Colonic mucosa (tissue), 4 donors: ENCODE results near the gene ATG3. TPM values are rescaled to one million over a fixed set of nuclear protein-coding genes. Genes with fewer than 3 reads are reported as not detected.
"Not testable (repeated sequence)": the region's sequence is repeated elsewhere in the genome, so short reads cannot be mapped to it uniquely, and the experiment has no call there.

Experiments used
- DNase-seq: peaks from one replicate; pipeline ENCODE4 v3.0.0-alpha.2; 2020
- H3K27ac ChIP-seq: fragments of 200-600 bp; one replicate; pipeline ENCODE4 v1.8.0; 2021
- H3K27me3 ChIP-seq: fragments of 200-600 bp; one replicate; pipeline ENCODE4 v1.8.0; 2021
- H3K36me3 ChIP-seq: fragments of 200-600 bp; one replicate; pipeline ENCODE4 v1.8.0; 2021
- H3K4me1 ChIP-seq: fragments of 200-600 bp; one replicate; pipeline ENCODE4 v1.8.0; 2021; ENCODE audit warnings: mild to moderate bottlenecking
- H3K4me3 ChIP-seq: fragments of 200-600 bp; one replicate; pipeline ENCODE4 v1.8.0; 2021
- H3K9ac ChIP-seq, 2 donors: one replicate each; pipeline ENCODE4 v1.7.0; 2013; ENCODE audit warnings: control low read depth in 2 of 2, low read depth in 2 of 2, low read length in 2 of 2
- H3K9me3 ChIP-seq: fragments of 200-600 bp; one replicate; pipeline ENCODE4 v1.8.0; 2021
- intact Hi-C: fragments of 100-400 bp; cut with DNase I; formaldehyde crosslinking; loops from one replicate; pipeline ENCODE4 v1.14.1; 2022
- total RNA-seq, 2 donors: library from RNA; stranded (reverse); fragmentation: NEBNext Ultra II Directional in 1 of 2; extraction: Animal tissue kit (Norgen Biotek cat#: 25700) in 1 of 2; gene quantifications; one replicate each; pipeline ENCODE4 v1.2.1, GENCODE V29; 2021
- TF ChIP-seq, protein P1 (sequence below): fragments of 200-600 bp; IDR thresholded peaks from one replicate; pipeline ENCODE4 v1.8.0; 2022; ENCODE audit warnings: antibody characterized with exemption, mild to moderate bottlenecking
- donor health status: healthy.
- donor health status: DM: no; HTN: no; CAD: no.
- donor health status: DM: no; HTN: no; CAD: no.

Gene ATG3
- total RNA-seq, 2 donors from 2014 or later: 59.1 to 79.9 TPM

GRCh38 chr3:112550859-112551258, 10.9 kb downstream of the ATG3 start:
- H3K9ac ChIP-seq: no peak overlapping the region
- DNase-seq: no peak
- H3K9me3 ChIP-seq: no peaks in the 10 kb centered on the region
- H3K4me3 ChIP-seq: no peak overlapping the region
- peaks cover 5% of the 10 kb centered on the region for H3K4me1 ChIP-seq
- no peaks in the 10 kb centered on the region for H3K27me3 ChIP-seq
- intact Hi-C loops: no loop called here
- no peak overlapping the region for H3K27ac ChIP-seq
- TF ChIP-seq, protein P1, sequence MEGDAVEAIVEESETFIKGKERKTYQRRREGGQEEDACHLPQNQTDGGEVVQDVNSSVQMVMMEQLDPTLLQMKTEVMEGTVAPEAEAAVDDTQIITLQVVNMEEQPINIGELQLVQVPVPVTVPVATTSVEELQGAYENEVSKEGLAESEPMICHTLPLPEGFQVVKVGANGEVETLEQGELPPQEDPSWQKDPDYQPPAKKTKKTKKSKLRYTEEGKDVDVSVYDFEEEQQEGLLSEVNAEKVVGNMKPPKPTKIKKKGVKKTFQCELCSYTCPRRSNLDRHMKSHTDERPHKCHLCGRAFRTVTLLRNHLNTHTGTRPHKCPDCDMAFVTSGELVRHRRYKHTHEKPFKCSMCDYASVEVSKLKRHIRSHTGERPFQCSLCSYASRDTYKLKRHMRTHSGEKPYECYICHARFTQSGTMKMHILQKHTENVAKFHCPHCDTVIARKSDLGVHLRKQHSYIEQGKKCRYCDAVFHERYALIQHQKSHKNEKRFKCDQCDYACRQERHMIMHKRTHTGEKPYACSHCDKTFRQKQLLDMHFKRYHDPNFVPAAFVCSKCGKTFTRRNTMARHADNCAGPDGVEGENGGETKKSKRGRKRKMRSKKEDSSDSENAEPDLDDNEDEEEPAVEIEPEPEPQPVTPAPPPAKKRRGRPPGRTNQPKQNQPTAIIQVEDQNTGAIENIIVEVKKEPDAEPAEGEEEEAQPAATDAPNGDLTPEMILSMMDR: no peak
- H3K36me3 ChIP-seq: no peaks in the 10 kb centered on the region

DNA sequence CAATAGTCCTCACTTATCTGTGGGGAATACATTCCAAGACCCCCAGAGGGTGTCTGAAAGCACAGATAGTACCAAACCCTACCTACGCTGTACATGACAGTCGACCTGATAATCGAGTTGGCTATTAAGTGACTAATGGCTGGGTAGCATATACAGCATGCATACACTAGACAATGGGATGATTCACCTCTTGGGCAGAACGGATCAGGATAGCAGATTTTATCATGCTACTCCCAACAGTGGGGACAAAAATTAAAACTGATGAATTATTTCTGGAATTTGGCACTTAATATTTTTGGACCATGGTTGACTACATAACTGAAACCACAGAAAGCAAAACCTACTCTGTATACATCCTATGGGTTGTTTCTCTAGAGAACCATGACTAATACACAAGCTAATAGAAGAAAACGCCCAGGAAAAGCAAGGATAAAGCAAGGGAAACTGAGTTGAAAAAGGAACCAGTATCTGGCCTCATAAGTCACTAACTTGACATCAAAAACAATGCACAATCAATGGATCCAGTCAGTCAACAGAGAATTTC, 15.5 kb downstream of the ATG3 start:
- Histone ChIP-seq H3K36me3 (no peaks in the 10 kb centered on the region), H3K9ac (no peak overlapping the region), H3K9me3 (no peaks in the 10 kb centered on the region), H3K27me3 (no peaks in the 10 kb centered on the region), H3K4me1 (peaks cover 5% of the 10 kb centered on the region), H3K4me3 (no peak overlapping the region), H3K27ac (no peak overlapping the region)
- TF ChIP-seq, protein P1: no peak
- intact Hi-C loops: no loop called here
- DNase-seq: no peak

GRCh38 chr3:112539825-112540650, 21.7 kb downstream of the ATG3 start:
- Histone ChIP-seq H3K4me1 (no peaks in the 10 kb centered on the region), H3K4me3 (no peak overlapping the region), H3K9me3 (no peaks in the 10 kb centered on the region), H3K36me3 (no peaks in the 10 kb centered on the region), H3K27me3 (no peaks in the 10 kb centered on the region), H3K27ac (no peak overlapping the region), H3K9ac (no peak overlapping the region)
- no peak for DNase-seq
- intact Hi-C loops: no loop called here
- TF ChIP-seq, protein P1: no peak

GRCh38 chr3:112531358-112531781, 30.4 kb downstream of the ATG3 start:
- H3K27me3 ChIP-seq: no peaks in the 10 kb centered on the region
- no peaks in the 10 kb centered on the region for H3K9me3 ChIP-seq
- intact Hi-C loops: no loop called here
- H3K27ac ChIP-seq: no peak overlapping the region
- H3K4me3 ChIP-seq: no peak overlapping the region
- no peak for DNase-seq
- H3K9ac ChIP-seq: no peak overlapping the region
- no peaks in the 10 kb centered on the region for H3K36me3 ChIP-seq
- TF ChIP-seq, protein P1: peak; percentile 21
- no peaks in the 10 kb centered on the region for H3K4me1 ChIP-seq

- no peak for DNase-seq
- intact Hi-C loops: no loop called here
- no peak overlapping the region for H3K27ac ChIP-seq
- no peak overlapping the region for H3K9ac ChIP-seq
- no peak overlapping the region for H3K4me3 ChIP-seq
- no peaks in the 10 kb centered on the region for H3K4me1 ChIP-seq
- TF ChIP-seq, protein P1: no peak
- no peaks in the 10 kb centered on the region for H3K27me3 ChIP-seq
- no peaks in the 10 kb centered on the region for H3K9me3 ChIP-seq
- no peaks in the 10 kb centered on the region for H3K36me3 ChIP-seq
Measured at GRCh38 chr3:112530573-112530972, 31.2 kb downstream of the ATG3 start.

DNA sequence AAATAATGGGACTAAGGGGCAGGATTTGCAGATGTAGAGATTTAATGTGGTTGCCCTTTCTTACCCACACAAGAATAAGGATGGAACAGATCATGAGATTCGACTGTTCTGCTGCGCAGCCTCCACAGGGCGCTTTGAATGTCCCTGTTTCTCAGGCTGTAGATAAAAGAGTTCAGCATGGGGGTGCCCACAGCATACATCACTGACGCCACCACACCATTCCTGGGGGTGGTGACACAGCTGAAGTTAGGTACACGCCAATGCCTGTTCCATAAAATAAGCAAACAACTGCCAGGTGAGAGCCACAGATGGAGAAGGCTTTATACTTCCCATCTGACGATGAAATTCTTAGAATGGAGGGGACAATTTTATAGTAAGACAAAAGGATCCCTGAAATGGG, 37.6 kb downstream of the ATG3 start:
- H3K27ac ChIP-seq, H3K4me1 ChIP-seq, intact Hi-C loops, H3K4me3 ChIP-seq, H3K9me3 ChIP-seq, DNase-seq, H3K27me3 ChIP-seq, H3K9ac ChIP-seq, H3K36me3 ChIP-seq: not testable (repeated sequence)
